ENCODE measurements around the gene CAB39. TPM values are rescaled to one million over a fixed set of nuclear protein-coding genes. Genes with fewer than 3 reads are reported as not detected.

CAB39 gene
- total RNA-seq, 1 donor from 2014 or later, result 57.8 TPM

- DNase-seq (ENCODE audit: low read depth), result no peak
- TF ChIP-seq CTCF (IDR thresholded peaks at IDR 0.05; ENCODE audit: insufficient read depth, low read length, poor library complexity, severe bottlenecking), result no peak
- no peaks in the 10 kb centered on the region for H3K27me3 ChIP-seq (ENCODE audit: control insufficient read depth, insufficient read depth, low read length)
- no peaks in the 10 kb centered on the region for H3K36me3 ChIP-seq (ENCODE audit: control insufficient read depth, insufficient read depth, low read length)
- no peak overlapping the region for H3K4me3 ChIP-seq (ENCODE audit: low read depth, low read length)
Observed at GRCh38 chr2:230765611-230766300, 53.1 kb downstream of the CAB39 start.

GRCh38 chr2:230767862-230768388 is 55.3 kb downstream of the CAB39 start:
- Histone ChIP-seq H3K36me3 (ENCODE audit: control insufficient read depth, insufficient read depth, low read length) (no peaks in the 10 kb centered on the region), H3K27me3 (ENCODE audit: control insufficient read depth, insufficient read depth, low read length) (no peaks in the 10 kb centered on the region), H3K4me3 (ENCODE audit: low read depth, low read length) (no peak overlapping the region)
- TF ChIP-seq CTCF (IDR thresholded peaks at IDR 0.05; ENCODE audit: insufficient read depth, low read length, poor library complexity, severe bottlenecking), result no peak
- no peak for DNase-seq (ENCODE audit: low read depth)

- no peak for DNase-seq (ENCODE audit: low read depth)
- no peak for TF ChIP-seq CTCF (IDR thresholded peaks at IDR 0.05; ENCODE audit: insufficient read depth, low read length, poor library complexity, severe bottlenecking)
- no peaks in the 10 kb centered on the region for H3K27me3 ChIP-seq (ENCODE audit: control insufficient read depth, insufficient read depth, low read length)
- H3K4me3 ChIP-seq (ENCODE audit: low read depth, low read length), result no peak overlapping the region
- no peaks in the 10 kb centered on the region for H3K36me3 ChIP-seq (ENCODE audit: control insufficient read depth, insufficient read depth, low read length)
Observed at GRCh38 chr2:230770804-230771203, 58.2 kb downstream of the CAB39 start.

GRCh38 chr2:230772156-230772555 is 59.5 kb downstream of the CAB39 start:
- Histone ChIP-seq H3K36me3 (ENCODE audit: control insufficient read depth, insufficient read depth, low read length) (no peaks in the 10 kb centered on the region), H3K27me3 (ENCODE audit: control insufficient read depth, insufficient read depth, low read length) (no peaks in the 10 kb centered on the region), H3K4me3 (ENCODE audit: low read depth, low read length) (no peak overlapping the region)
- no peak for TF ChIP-seq CTCF (IDR thresholded peaks at IDR 0.05; ENCODE audit: insufficient read depth, low read length, poor library complexity, severe bottlenecking)
- no peak for DNase-seq (ENCODE audit: low read depth)

- DNase-seq (ENCODE audit: low read depth), result no peak
- H3K4me3 ChIP-seq (ENCODE audit: low read depth, low read length), result no peak overlapping the region
- no peak for TF ChIP-seq CTCF (IDR thresholded peaks at IDR 0.05; ENCODE audit: insufficient read depth, low read length, poor library complexity, severe bottlenecking)
- no peaks in the 10 kb centered on the region for H3K36me3 ChIP-seq (ENCODE audit: control insufficient read depth, insufficient read depth, low read length)
- no peaks in the 10 kb centered on the region for H3K27me3 ChIP-seq (ENCODE audit: control insufficient read depth, insufficient read depth, low read length)
Observed at GRCh38 chr2:230773039-230773773, 60.6 kb downstream of the CAB39 start.

All from kidney epithelial cell (primary cell).